Measurements from ENCODE around the gene PSMD9.

- TF ChIP-seq CTCF (IDR thresholded peaks at IDR 0.05) = no peak
- no peak for TF ChIP-seq SIN3A (IDR thresholded peaks at IDR 0.05; ENCODE audit: borderline replicate concordance, insufficient read depth, low read depth, low read length)
- no peak for TF ChIP-seq TCF7L2 (IDR thresholded peaks at IDR 0.05; ENCODE audit: low read depth, low read length)
These were observed 23.4 kb downstream of the PSMD9 start for GRCh38 chr12:121911824-121912585.

Measured in Panc1 (cell line).